Liver (tissue), 9 donors: ENCODE measurements around the gene TRIM46. TPM values are rescaled to one million over a fixed set of nuclear protein-coding genes. Genes with fewer than 3 reads are reported as not detected.

Source experiments
- DNase-seq: peaks from one replicate; pipeline ENCODE4 v3.0.0-alpha.2; 2017; ENCODE audit warnings: low spot score
- H3K27ac ChIP-seq, 2 donors: one replicate each; pipeline ENCODE4 v1.7.0; 2013; ENCODE audit warnings: inconsistent platforms in 2 of 2, low read length in 2 of 2, control low read depth in 1 of 2, low read depth in 1 of 2, mild to moderate bottlenecking in 1 of 2
- H3K27me3 ChIP-seq, 4 donors: one replicate each; pipeline versions ENCODE4 v1.6.1 to v1.7.0; 2013; ENCODE audit warnings: low read length in 3 of 4, inconsistent platforms in 1 of 4, mild to moderate bottlenecking in 1 of 4, moderate library complexity in 1 of 4; ENCODE audit not compliant: control insufficient read depth in 4 of 4, insufficient read depth in 4 of 4
- H3K36me3 ChIP-seq, 4 donors: one replicate each; pipeline versions ENCODE4 v1.6.1 to v1.7.0; 2013; ENCODE audit warnings: low read length in 3 of 4, mild to moderate bottlenecking in 3 of 4, low read depth in 1 of 4, moderate library complexity in 1 of 4; ENCODE audit not compliant: control insufficient read depth in 4 of 4, insufficient read depth in 3 of 4
- H3K4me1 ChIP-seq, 4 donors: one replicate each; pipeline versions ENCODE4 v1.6.1 to v1.7.0; 2013; ENCODE audit warnings: low read length in 3 of 4, mild to moderate bottlenecking in 3 of 4, moderate library complexity in 1 of 4; ENCODE audit not compliant: control insufficient read depth in 4 of 4, insufficient read depth in 4 of 4
- H3K4me3 ChIP-seq, 3 donors: one replicate each; pipeline versions ENCODE4 v1.6.1 to v1.7.0; 2013; ENCODE audit warnings: low read length in 3 of 3, control low read depth in 1 of 3, low read depth in 1 of 3, mild to moderate bottlenecking in 1 of 3
- H3K9ac ChIP-seq, 2 donors: one replicate each; pipeline ENCODE4 v1.7.0; 2013; ENCODE audit warnings: low read length in 2 of 2, mild to moderate bottlenecking in 2 of 2, moderate library complexity in 2 of 2, control low read depth in 1 of 2, low read depth in 1 of 2
- H3K9me3 ChIP-seq, 4 donors: one replicate each; pipeline versions ENCODE4 v1.6.1 to v1.7.0; 2013; ENCODE audit warnings: low read length in 3 of 4; ENCODE audit not compliant: control insufficient read depth in 4 of 4
- CTCF ChIP-seq: fragments of 150-350 bp; IDR thresholded peaks from 2 replicates; pipeline ENCODE4 v1.5.1; 2017; ENCODE audit warnings: improper control_type of control experiment, low read depth, low read length; ENCODE audit not compliant: missing input control
- FOXA1 ChIP-seq: IDR thresholded peaks from 2 replicates; pipeline ENCODE4 v1.6.1; 2016; ENCODE audit warnings: antibody characterized with exemption
- FOXA2 ChIP-seq: IDR thresholded peaks from 2 replicates; pipeline ENCODE4 v1.6.1; 2016; ENCODE audit warnings: antibody characterized with exemption
- JUND ChIP-seq, 2 donors: IDR thresholded peaks; 2 replicates each; pipeline ENCODE4 v1.6.1; 2016; ENCODE audit warnings: antibody characterized with exemption in 2 of 2
- NR2F2 ChIP-seq: IDR thresholded peaks from 2 replicates; pipeline ENCODE4 v1.6.1; 2016; ENCODE audit warnings: antibody characterized with exemption
- RAD21 ChIP-seq, 2 donors: IDR thresholded peaks; 2 replicates each; pipeline ENCODE4 v1.6.1; 2016; ENCODE audit warnings: antibody characterized with exemption in 2 of 2, mild to moderate bottlenecking in 2 of 2
- RXRA ChIP-seq, 2 donors: IDR thresholded peaks; 2 replicates each; pipeline ENCODE4 v1.6.1; 2017 to 2018; ENCODE audit warnings: antibody characterized with exemption in 2 of 2, mild to moderate bottlenecking in 1 of 2
- SP1 ChIP-seq: IDR thresholded peaks from 2 replicates; pipeline ENCODE4 v1.6.1; 2018; ENCODE audit warnings: antibody characterized with exemption, mild to moderate bottlenecking
- TAF1 ChIP-seq: conservative IDR thresholded peaks from 2 replicates; pipeline ENCODE4 v1.6.1; 2016; ENCODE audit warnings: antibody characterized with exemption, mild to moderate bottlenecking
- WGBS: extraction: QIAGEN DNeasy Blood & Tissue Kit; methylation state at CpG from one replicate; pipeline ENCODE4 v1.1.7; 2013; 5-methylcytosine and 5-hydroxymethylcytosine counted together
- polyA plus RNA-seq, 2 donors: library from polyadenylated mRNA; stranded (reverse) in 1 of 2; unstranded in 1 of 2; fragments of 200-250 nt in 1 of 2; fragments of >200 nt in 1 of 2; fragmentation: Nextera tagmentation in 1 of 2; extraction: Ambion mirVana in 1 of 2; gene quantifications; one replicate each; pipeline versions ENCODE4 v1.2.1 to v1.2.3, GENCODE V29; 2013 to 2015
- total RNA-seq, 2 donors: library from RNA; depleted of rRNA; stranded (reverse); fragments of >200 nt; gene quantifications; one replicate each; pipeline ENCODE4 v1.2.3, GENCODE V29; 2014
- TF ChIP-seq, protein P1 (sequence below): IDR thresholded peaks from 2 replicates; pipeline ENCODE4 v1.6.1; 2016; ENCODE audit warnings: antibody characterized with exemption
- TF ChIP-seq, protein P2 (sequence below): IDR thresholded peaks from 2 replicates; pipeline ENCODE4 v1.6.1; 2016; ENCODE audit warnings: antibody characterized with exemption, mild to moderate bottlenecking
- TF ChIP-seq, protein P3 (sequence below): IDR thresholded peaks from 2 replicates; pipeline ENCODE4 v1.6.1; 2016; ENCODE audit warnings: antibody characterized with exemption
- donor health status: healthy.
- donor health status: healthy.
- donor health status: healthy.
- donor health status: healthy.
- donor health status: healthy.

Gene TRIM46, protein sequence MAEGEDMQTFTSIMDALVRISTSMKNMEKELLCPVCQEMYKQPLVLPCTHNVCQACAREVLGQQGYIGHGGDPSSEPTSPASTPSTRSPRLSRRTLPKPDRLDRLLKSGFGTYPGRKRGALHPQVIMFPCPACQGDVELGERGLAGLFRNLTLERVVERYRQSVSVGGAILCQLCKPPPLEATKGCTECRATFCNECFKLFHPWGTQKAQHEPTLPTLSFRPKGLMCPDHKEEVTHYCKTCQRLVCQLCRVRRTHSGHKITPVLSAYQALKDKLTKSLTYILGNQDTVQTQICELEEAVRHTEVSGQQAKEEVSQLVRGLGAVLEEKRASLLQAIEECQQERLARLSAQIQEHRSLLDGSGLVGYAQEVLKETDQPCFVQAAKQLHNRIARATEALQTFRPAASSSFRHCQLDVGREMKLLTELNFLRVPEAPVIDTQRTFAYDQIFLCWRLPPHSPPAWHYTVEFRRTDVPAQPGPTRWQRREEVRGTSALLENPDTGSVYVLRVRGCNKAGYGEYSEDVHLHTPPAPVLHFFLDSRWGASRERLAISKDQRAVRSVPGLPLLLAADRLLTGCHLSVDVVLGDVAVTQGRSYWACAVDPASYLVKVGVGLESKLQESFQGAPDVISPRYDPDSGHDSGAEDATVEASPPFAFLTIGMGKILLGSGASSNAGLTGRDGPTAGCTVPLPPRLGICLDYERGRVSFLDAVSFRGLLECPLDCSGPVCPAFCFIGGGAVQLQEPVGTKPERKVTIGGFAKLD
- total RNA-seq = under 1 TPM; 0.14 to 0.17 TPM
- polyA plus RNA-seq = under 1 TPM; 0.07 to 0.11 TPM

- 5% methylated on average over 38 of the region's 38 CpGs for WGBS
- H3K36me3 ChIP-seq = peaks cover 0 to 11% (median 5%) of the 10 kb centered on the region in 4 donors
- peak within 1 kb of the TSS; percentile 37 to 78 for H3K9ac ChIP-seq
- H3K4me3 ChIP-seq = peak within 1 kb of the TSS; percentile 69 to 92 (median 92)
- DNase-seq = peak; percentile 35
- H3K9me3 ChIP-seq = no peaks in the 10 kb centered on the region
- H3K4me1 ChIP-seq = peaks cover 0 to 10% (median 7%) of the 10 kb centered on the region in 4 donors
- peak within 1 kb of the TSS; percentile 67 to 86 for H3K27ac ChIP-seq
- H3K27me3 ChIP-seq = peaks cover 0 to 3% (median 0%) of the 10 kb centered on the region in 4 donors
- TF ChIP-seq NR2F2 = no peak
- TF ChIP-seq, protein P1, sequence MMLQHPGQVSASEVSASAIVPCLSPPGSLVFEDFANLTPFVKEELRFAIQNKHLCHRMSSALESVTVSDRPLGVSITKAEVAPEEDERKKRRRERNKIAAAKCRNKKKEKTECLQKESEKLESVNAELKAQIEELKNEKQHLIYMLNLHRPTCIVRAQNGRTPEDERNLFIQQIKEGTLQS = no peak
- no peak for TF ChIP-seq JUND (IDR thresholded peaks at IDR 0.05)
- TF ChIP-seq, protein P2, sequence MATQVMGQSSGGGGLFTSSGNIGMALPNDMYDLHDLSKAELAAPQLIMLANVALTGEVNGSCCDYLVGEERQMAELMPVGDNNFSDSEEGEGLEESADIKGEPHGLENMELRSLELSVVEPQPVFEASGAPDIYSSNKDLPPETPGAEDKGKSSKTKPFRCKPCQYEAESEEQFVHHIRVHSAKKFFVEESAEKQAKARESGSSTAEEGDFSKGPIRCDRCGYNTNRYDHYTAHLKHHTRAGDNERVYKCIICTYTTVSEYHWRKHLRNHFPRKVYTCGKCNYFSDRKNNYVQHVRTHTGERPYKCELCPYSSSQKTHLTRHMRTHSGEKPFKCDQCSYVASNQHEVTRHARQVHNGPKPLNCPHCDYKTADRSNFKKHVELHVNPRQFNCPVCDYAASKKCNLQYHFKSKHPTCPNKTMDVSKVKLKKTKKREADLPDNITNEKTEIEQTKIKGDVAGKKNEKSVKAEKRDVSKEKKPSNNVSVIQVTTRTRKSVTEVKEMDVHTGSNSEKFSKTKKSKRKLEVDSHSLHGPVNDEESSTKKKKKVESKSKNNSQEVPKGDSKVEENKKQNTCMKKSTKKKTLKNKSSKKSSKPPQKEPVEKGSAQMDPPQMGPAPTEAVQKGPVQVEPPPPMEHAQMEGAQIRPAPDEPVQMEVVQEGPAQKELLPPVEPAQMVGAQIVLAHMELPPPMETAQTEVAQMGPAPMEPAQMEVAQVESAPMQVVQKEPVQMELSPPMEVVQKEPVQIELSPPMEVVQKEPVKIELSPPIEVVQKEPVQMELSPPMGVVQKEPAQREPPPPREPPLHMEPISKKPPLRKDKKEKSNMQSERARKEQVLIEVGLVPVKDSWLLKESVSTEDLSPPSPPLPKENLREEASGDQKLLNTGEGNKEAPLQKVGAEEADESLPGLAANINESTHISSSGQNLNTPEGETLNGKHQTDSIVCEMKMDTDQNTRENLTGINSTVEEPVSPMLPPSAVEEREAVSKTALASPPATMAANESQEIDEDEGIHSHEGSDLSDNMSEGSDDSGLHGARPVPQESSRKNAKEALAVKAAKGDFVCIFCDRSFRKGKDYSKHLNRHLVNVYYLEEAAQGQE = no peak
- TF ChIP-seq TAF1 = no peak
- no peak for TF ChIP-seq RAD21 (IDR thresholded peaks at IDR 0.05)
- no peak for TF ChIP-seq SP1
- TF ChIP-seq RXRA (IDR thresholded peaks at IDR 0.05) = no peak
- TF ChIP-seq CTCF = no peak
- TF ChIP-seq, protein P3, sequence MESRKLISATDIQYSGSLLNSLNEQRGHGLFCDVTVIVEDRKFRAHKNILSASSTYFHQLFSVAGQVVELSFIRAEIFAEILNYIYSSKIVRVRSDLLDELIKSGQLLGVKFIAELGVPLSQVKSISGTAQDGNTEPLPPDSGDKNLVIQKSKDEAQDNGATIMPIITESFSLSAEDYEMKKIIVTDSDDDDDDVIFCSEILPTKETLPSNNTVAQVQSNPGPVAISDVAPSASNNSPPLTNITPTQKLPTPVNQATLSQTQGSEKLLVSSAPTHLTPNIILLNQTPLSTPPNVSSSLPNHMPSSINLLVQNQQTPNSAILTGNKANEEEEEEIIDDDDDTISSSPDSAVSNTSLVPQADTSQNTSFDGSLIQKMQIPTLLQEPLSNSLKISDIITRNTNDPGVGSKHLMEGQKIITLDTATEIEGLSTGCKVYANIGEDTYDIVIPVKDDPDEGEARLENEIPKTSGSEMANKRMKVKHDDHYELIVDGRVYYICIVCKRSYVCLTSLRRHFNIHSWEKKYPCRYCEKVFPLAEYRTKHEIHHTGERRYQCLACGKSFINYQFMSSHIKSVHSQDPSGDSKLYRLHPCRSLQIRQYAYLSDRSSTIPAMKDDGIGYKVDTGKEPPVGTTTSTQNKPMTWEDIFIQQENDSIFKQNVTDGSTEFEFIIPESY = no peak
- TF ChIP-seq FOXA2 = no peak
- no peak for TF ChIP-seq FOXA1
These were observed at the start of gene TRIM46 for GRCh38 chr1:155173478-155174323. TRIM46 (plus strand) TSS chr1:155173849; CDS start chr1:155173967, 118 bp downstream.
